GM23248 (cell line): Measurements from ENCODE around the gene FOSL1. TPM values are rescaled to one million over a fixed set of nuclear protein-coding genes. Genes with fewer than 3 reads are reported as not detected.

Experiments used
- DNase-seq: peaks from one replicate; pipeline ENCODE4 v3.0.0-alpha.2; 2015
- H2AFZ ChIP-seq: fragments of 200-600 bp; sonication (generic); 2 replicates; pipeline ENCODE4 v1.6.1; 2016; ENCODE audit warnings: antibody characterized with exemption
- H3F3A ChIP-seq: fragments of 200-600 bp; sonication (generic); 2 replicates; pipeline ENCODE4 v1.6.1; 2016; ENCODE audit warnings: mild to moderate bottlenecking, antibody characterized with exemption, mixed run types; ENCODE audit not compliant: insufficient read depth
- H3K27ac ChIP-seq: fragments of 200-600 bp; sonication (generic); 2 replicates; pipeline ENCODE4 v1.5.1; 2016; ENCODE audit warnings: mild to moderate bottlenecking
- H3K27me3 ChIP-seq: fragments of 200-600 bp; sonication (generic); replicated peaks from 2 replicates; pipeline ENCODE4 v1.6.1; 2016; ENCODE audit warnings: mild to moderate bottlenecking; ENCODE audit not compliant: insufficient read depth
- H3K36me3 ChIP-seq: fragments of 200-600 bp; sonication (generic); 2 replicates; pipeline ENCODE4 v1.6.1; 2016; ENCODE audit warnings: low read depth, mild to moderate bottlenecking
- H3K4me1 ChIP-seq: fragments of 200-600 bp; sonication (generic); 2 replicates; pipeline ENCODE4 v1.6.1; 2016; ENCODE audit warnings: mild to moderate bottlenecking; ENCODE audit not compliant: insufficient read depth
- H3K4me2 ChIP-seq: fragments of 200-600 bp; sonication (generic); one replicate; pipeline ENCODE4 v1.6.1; 2016; ENCODE audit warnings: mild to moderate bottlenecking; ENCODE audit not compliant: unreplicated experiment
- H3K4me3 ChIP-seq: fragments of 200-600 bp; sonication (generic); 2 replicates; pipeline ENCODE4 v1.5.1; 2016; ENCODE audit warnings: mild to moderate bottlenecking
- H3K79me2 ChIP-seq: fragments of 200-600 bp; sonication (generic); 2 replicates; pipeline ENCODE4 v1.6.1; 2016; ENCODE audit warnings: mild to moderate bottlenecking; ENCODE audit not compliant: insufficient read depth
- H3K9ac ChIP-seq: fragments of 200-600 bp; sonication (generic); 2 replicates; pipeline ENCODE4 v1.6.1; 2016; ENCODE audit warnings: mild to moderate bottlenecking
- H3K9me2 ChIP-seq: fragments of 200-600 bp; sonication (generic); 2 replicates; pipeline ENCODE4 v1.6.1; 2016; ENCODE audit warnings: mixed run types, mild to moderate bottlenecking, moderate library complexity; ENCODE audit not compliant: insufficient read depth
- H3K9me3 ChIP-seq: fragments of 200-600 bp; sonication (generic); one replicate; pipeline ENCODE4 v1.6.1; 2017; ENCODE audit warnings: low read depth
- H4K20me1 ChIP-seq: fragments of 200-600 bp; sonication (generic); 2 replicates; pipeline ENCODE4 v1.6.0; 2016; ENCODE audit not compliant: insufficient read depth
- EZH2 ChIP-seq: fragments of 200-600 bp; sonication (generic); IDR thresholded peaks from 2 replicates; pipeline ENCODE4 v1.6.1; 2018; ENCODE audit warnings: antibody characterized with exemption, mild to moderate bottlenecking; ENCODE audit not compliant: insufficient read depth, poor library complexity, severe bottlenecking
- EZH2phosphoT487 ChIP-seq: fragments of 200-600 bp; sonication (generic); IDR thresholded peaks from 2 replicates; pipeline ENCODE4 v1.6.1; 2018; ENCODE audit warnings: antibody characterized with exemption, moderate library complexity, mild to moderate bottlenecking, low read depth; ENCODE audit not compliant: insufficient read depth
- WGBS, 2 experiments: methylation state at CpG; one replicate each; pipeline ENCODE4 v1.1.6; 2015 to 2017; ENCODE audit warnings: low lambda C conversion rate in 2 of 2, low coverage in 1 of 2; ENCODE audit errors: missing lambda C conversion rate in 2 of 2; 5-methylcytosine and 5-hydroxymethylcytosine counted together
- in situ Hi-C: fragments of 300-500 bp; cut with MboI; formaldehyde crosslinking; loops from 2 replicates; pipeline ENCODE4 v1.15.0; 2020
- polyA plus RNA-seq: library from polyadenylated mRNA; unstranded; fragments of >200 nt; fragmentation: Nextera tagmentation; extraction: Ambion mirVana; gene quantifications from 2 replicates; pipeline ENCODE4 v1.2.1, GENCODE V29; 2016
- total RNA-seq: library from RNA; depleted of rRNA; stranded (reverse); fragments of >200 nt; shearing (Covaris generic); gene quantifications from 2 replicates; pipeline ENCODE4 v1.2.3, GENCODE V29; 2014

FOSL1 gene
- total and polyA plus RNA-seq, 2 experiments from 2014 or later = 88.9 to 105 TPM

DNA sequence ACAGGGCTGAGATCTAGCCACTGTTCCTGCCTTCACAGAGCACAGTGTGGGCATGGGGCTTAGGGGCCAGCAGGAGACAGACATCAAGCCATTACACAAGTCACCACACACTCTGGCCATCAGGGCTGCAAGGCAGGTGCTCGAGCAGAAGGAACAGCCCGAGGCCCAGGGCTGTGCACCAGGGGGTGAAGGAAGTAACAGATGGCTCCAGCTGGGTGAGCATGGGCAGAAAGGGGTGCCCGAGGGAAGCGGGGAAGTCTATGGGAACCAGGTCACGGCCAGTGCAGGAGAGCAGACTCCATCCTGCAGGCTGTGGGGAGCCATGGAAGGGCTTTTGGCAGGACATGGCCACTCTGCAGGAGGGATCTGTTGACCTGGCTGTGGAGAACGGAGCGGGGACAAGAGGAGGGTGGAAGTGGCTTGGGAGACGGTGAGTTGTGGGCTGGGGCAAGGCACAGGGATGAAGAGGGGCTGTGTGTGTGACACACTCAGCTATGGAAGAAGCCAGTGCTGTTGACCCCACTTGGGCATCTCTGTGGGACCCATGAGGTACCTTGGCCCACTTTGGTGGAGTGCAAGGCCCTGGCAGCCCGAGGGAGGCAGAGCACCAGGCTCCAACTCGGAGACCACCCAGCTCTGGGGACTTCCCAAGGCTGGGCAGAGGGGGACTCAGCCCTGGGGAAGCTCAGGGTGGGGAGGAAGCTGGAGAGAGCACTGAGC, 15.1 kb upstream of the FOSL1 start:
- H3K79me2 ChIP-seq = peaks cover 39% of the 10 kb centered on the region
- no peak for TF ChIP-seq EZH2
- no peak for TF ChIP-seq EZH2phosphoT487
- H2AFZ ChIP-seq = no peak overlapping the region
- H3K9me2 ChIP-seq = no peaks in the 10 kb centered on the region
- 22 to 29% methylated on average over 9 to 10 of the region's 10 CpGs for WGBS, 2 experiments
- no peaks in the 10 kb centered on the region for H3K36me3 ChIP-seq
- H3K4me1 ChIP-seq = peaks cover 70% of the 10 kb centered on the region
- H3K27ac ChIP-seq = peak overlapping the region; percentile 99
- H3K4me2 ChIP-seq = peak overlapping the region; percentile 76
- DNase-seq = peak; percentile 55
- peak overlapping the region; percentile 83 for H3K4me3 ChIP-seq
- in situ Hi-C loops = no loop called here
- no peaks in the 10 kb centered on the region for H3K9me3 ChIP-seq
- no peaks in the 10 kb centered on the region for H3K27me3 ChIP-seq
- H3F3A ChIP-seq = peaks cover 65% of the 10 kb centered on the region
- no peaks in the 10 kb centered on the region for H4K20me1 ChIP-seq
- H3K9ac ChIP-seq = peak overlapping the region; percentile 81

GRCh38 chr11:65912845-65913244, 12.7 kb upstream of the FOSL1 start:
- TF ChIP-seq EZH2 (no peak), EZH2phosphoT487 (no peak)
- Histone ChIP-seq H4K20me1 (no peaks in the 10 kb centered on the region), H3F3A (peaks cover 58% of the 10 kb centered on the region), H3K9me2 (no peaks in the 10 kb centered on the region), H3K27me3 (no peaks in the 10 kb centered on the region), H3K4me3 (0 out of 2 replicates have a peak overlapping the region, but pooled peaks have one; percentile 7), H3K36me3 (no peaks in the 10 kb centered on the region), H3K4me1 (peaks cover 66% of the 10 kb centered on the region), H3K27ac (peak overlapping the region; percentile 99), H3K9me3 (no peaks in the 10 kb centered on the region), H3K4me2 (peak overlapping the region; percentile 59), H3K9ac (peak overlapping the region; percentile 76), H3K79me2 (peaks cover 21% of the 10 kb centered on the region), H2AFZ (no peak overlapping the region)
- in situ Hi-C loops = no loop called here
- WGBS, 2 experiments = 0 to 11% methylated on average over 4 of the region's 4 CpGs
- DNase-seq = peak; percentile 88

DNA sequence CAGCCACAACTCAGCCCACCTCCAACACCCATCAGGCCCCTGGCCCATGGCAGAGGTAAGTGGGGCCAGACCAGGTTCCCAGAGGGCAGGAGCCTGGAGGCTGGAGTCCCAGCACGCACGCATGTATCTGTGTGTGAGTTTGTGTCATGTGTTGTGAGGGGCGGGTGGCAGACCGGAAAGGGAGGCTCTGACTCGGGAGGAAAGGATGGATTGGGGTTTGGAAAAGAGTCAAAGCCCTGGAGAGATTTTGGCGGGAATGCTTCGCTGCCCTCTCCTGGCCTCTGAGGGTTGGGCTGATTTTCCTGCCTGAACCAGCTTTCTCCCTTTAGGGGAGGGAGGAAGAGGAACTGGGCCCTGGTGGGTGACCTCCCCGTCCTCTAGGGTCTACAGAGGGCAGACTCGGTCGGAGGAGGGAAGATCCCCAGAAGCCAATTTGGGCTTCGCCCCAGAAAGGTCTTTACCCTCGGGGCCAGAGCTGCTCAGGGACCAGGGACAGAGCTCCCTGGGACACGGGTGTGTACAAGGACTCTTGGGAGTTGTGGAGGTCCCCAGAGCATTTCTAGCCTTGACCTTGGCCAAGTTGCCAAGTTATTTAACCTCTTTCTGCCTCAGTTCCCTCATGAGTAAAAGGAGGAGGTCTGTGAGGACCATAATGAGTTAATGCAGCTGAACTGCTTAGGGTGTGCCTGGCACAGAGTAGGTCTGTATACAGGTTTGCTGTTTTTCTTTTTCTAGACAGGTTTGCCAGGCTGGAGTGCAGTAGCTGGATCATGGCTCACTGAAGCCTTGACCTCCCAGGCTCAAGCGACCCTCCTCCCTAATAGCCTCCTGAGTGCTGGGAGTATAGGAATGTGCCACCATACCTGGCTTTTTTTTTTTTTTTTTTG, 11.7 kb upstream of the FOSL1 start:
- Histone ChIP-seq H3K4me2 (peak overlapping the region; percentile 59), H3K4me3 (peak overlapping the region; percentile 27; the same call in 1 of the 2 replicates), H2AFZ (0 out of 2 replicates have a peak overlapping the region, but pooled peaks have one; percentile 6), H3K79me2 (peaks cover 12% of the 10 kb centered on the region), H3K36me3 (no peaks in the 10 kb centered on the region), H3K9me2 (no peaks in the 10 kb centered on the region), H3K27ac (peak overlapping the region; percentile 99), H3K9me3 (no peaks in the 10 kb centered on the region), H3K9ac (peak overlapping the region; percentile 76), H4K20me1 (no peaks in the 10 kb centered on the region), H3K4me1 (peaks cover 59% of the 10 kb centered on the region), H3K27me3 (no peaks in the 10 kb centered on the region), H3F3A (peaks cover 50% of the 10 kb centered on the region)
- peak; percentile 95 for DNase-seq
- no peak for TF ChIP-seq EZH2
- no peak for TF ChIP-seq EZH2phosphoT487
- WGBS, 2 experiments = 9 to 12% methylated on average over 13 to 14 of the region's 14 CpGs
- in situ Hi-C loops = no loop called here

DNA sequence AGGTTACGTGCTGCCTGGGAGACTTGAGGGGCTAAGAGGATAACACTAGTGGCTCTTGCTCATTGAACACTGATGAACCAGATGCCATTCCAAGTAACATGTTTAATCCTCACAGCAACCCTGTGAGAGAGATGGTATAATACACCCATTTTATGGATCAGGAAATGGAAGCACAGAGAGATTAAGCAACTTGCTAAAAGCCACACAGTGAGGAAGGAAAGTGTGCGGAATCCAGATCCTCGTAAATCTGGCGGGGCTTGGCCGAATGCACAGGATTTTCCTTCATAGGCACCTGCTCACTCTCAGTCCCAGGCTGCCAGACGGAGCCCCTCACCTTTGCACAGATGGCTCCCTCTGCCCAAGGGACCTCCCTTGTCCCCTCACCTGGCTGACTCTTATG, 7.7 kb upstream of the FOSL1 start:
- WGBS, 2 experiments = 93 to 95% methylated on average over 6 of the region's 6 CpGs
- Histone ChIP-seq H3K4me1 (peaks cover 45% of the 10 kb centered on the region), H3K36me3 (no peaks in the 10 kb centered on the region), H2AFZ (no peak overlapping the region), H3K4me2 (no peak overlapping the region), H3K9me2 (no peaks in the 10 kb centered on the region), H3K9me3 (no peaks in the 10 kb centered on the region), H3K79me2 (no peaks in the 10 kb centered on the region; the same call in 1 of the 2 replicates), H3K27me3 (no peaks in the 10 kb centered on the region), H4K20me1 (no peaks in the 10 kb centered on the region), H3K4me3 (no peak overlapping the region), H3K9ac (no peak overlapping the region), H3K27ac (no peak overlapping the region), H3F3A (peaks cover 30% of the 10 kb centered on the region)
- in situ Hi-C loops = no loop called here
- DNase-seq = no peak
- TF ChIP-seq EZH2phosphoT487 (no peak), EZH2 (no peak)
